H1 (cell line): ENCODE measurements around the gene BRINP3. TPM values are rescaled to one million over a fixed set of nuclear protein-coding genes. Genes with fewer than 3 reads are reported as not detected.

Experiments used
- CTCF ChIA-PET: fragments of 300-600 bp; sonication (Branson Sonifier 250); formaldehyde crosslinking; loops from one replicate; lab custom pipeline; 2021; ENCODE audit not compliant: partially characterized antibody; lab: Charles Lee
- POLR2A ChIA-PET: fragments of 300-600 bp; sonication (Branson Sonifier 250); formaldehyde crosslinking; loops from one replicate; lab custom pipeline; 2021; ENCODE audit warnings: inconsistent platforms; ENCODE audit not compliant: partially characterized antibody; lab: Charles Lee
- DNase-seq, 2 experiments: peaks; one replicate each; pipeline versions ENCODE4 v3.0.0 to v3.0.0-alpha.2; 2010 to 2022; ENCODE audit warnings: low spot score in 2 of 2, low read depth in 1 of 2, mixed read lengths in 1 of 2
- FAIRE-seq: peaks from 2 replicates; lab custom pipeline; 2011; peaks lifted over from hg19 to GRCh38; lab: Jason Lieb, UNC
- H2AFZ ChIP-seq: 2 replicates; pipeline ENCODE4 v1.8.1; 2012; ENCODE audit warnings: low read length, inconsistent platforms
- H2AK5ac ChIP-seq: 2 replicates; pipeline ENCODE4 v1.6.1; 2013; ENCODE audit warnings: low read depth, low read length
- H2BK120ac ChIP-seq: replicated peaks from 2 replicates; pipeline ENCODE3; 2013; ENCODE audit warnings: low read depth, low read length, inconsistent platforms
- H2BK12ac ChIP-seq: 2 replicates; pipeline ENCODE4 v1.6.1; 2013; ENCODE audit warnings: low read depth, low read length
- H2BK15ac ChIP-seq: 2 replicates; pipeline ENCODE4 v1.6.1; 2013; ENCODE audit warnings: low read length
- H2BK20ac ChIP-seq: 2 replicates; pipeline ENCODE4 v1.6.1; 2013; ENCODE audit warnings: low read length
- H2BK5ac ChIP-seq: 2 replicates; pipeline ENCODE4 v1.6.1; 2013; ENCODE audit warnings: low read depth, low read length
- H3K14ac ChIP-seq: 2 replicates; pipeline ENCODE4 v1.6.1; 2013; ENCODE audit warnings: inconsistent platforms; ENCODE audit not compliant: insufficient read length
- H3K18ac ChIP-seq: 2 replicates; pipeline ENCODE4 v1.6.1; 2013; ENCODE audit warnings: low read length; ENCODE audit errors: extremely low read depth
- H3K23ac ChIP-seq: 2 replicates; pipeline ENCODE4 v1.6.1; 2013; ENCODE audit warnings: inconsistent platforms; ENCODE audit not compliant: insufficient read length
- H3K23me2 ChIP-seq: 2 replicates; pipeline ENCODE4 v1.6.1; 2013; ENCODE audit warnings: low read depth, low read length
- H3K27ac ChIP-seq: 2 replicates; pipeline ENCODE4 v1.6.1; 2011; ENCODE audit warnings: low read depth, low read length, inconsistent platforms
- H3K27me3 ChIP-seq, 4 experiments: replicated peaks in 1 of 4; 1 replicate in 1 of 4; 2 replicates in 3 of 4; pipeline versions ENCODE4 v1.6.1 to v1.8.1; 2011 to 2013; ENCODE audit warnings: low read length in 3 of 4, mild to moderate bottlenecking in 3 of 4, inconsistent platforms in 2 of 4, mixed read lengths in 2 of 4, moderate library complexity in 1 of 4; ENCODE audit not compliant: control insufficient read depth in 3 of 4, insufficient read depth in 3 of 4; ENCODE audit errors: extremely low read depth in 1 of 4
- H3K36me3 ChIP-seq, 4 experiments: 2 replicates each; pipeline versions ENCODE4 v1.6.1 to v1.8.1; 2011 to 2013; ENCODE audit warnings: mild to moderate bottlenecking in 4 of 4, low read length in 3 of 4, moderate library complexity in 2 of 4, control low read depth in 1 of 4, inconsistent platforms in 1 of 4; ENCODE audit not compliant: insufficient read depth in 4 of 4, control insufficient read depth in 2 of 4
- H3K4ac ChIP-seq: replicated peaks from 2 replicates; pipeline ENCODE3; 2013; ENCODE audit warnings: low read length, low read depth, mixed read lengths, inconsistent platforms; ENCODE audit not compliant: insufficient read length
- H3K4me1 ChIP-seq, 4 experiments: replicated peaks in 1 of 4; 1 replicate in 1 of 4; 2 replicates in 3 of 4; pipeline versions ENCODE4 v1.6.1 to v1.8.1; 2011 to 2013; ENCODE audit warnings: low read length in 3 of 4, inconsistent platforms in 2 of 4, mixed read lengths in 1 of 4; ENCODE audit not compliant: insufficient read depth in 4 of 4, control insufficient read depth in 3 of 4
- H3K4me2 ChIP-seq, 2 experiments: 2 replicates each; pipeline versions ENCODE4 v1.6.1 to v1.8.1; 2011 to 2013; ENCODE audit warnings: low read depth in 2 of 2, low read length in 2 of 2, control low read depth in 1 of 2, inconsistent platforms in 1 of 2, mild to moderate bottlenecking in 1 of 2; ENCODE audit not compliant: insufficient read depth in 1 of 2
- H3K4me3 ChIP-seq, 4 experiments: fragments of 200-600, 300-600 bp in 1 of 4; sonication (generic), shearing (Covaris generic), sonication (Bioruptor Twin) in 1 of 4; 2 replicates each; pipeline versions ENCODE4 v1.5.1 to v1.8.1; 2011 to 2016; ENCODE audit warnings: low read length in 4 of 4, low read depth in 3 of 4, control low read depth in 2 of 4, inconsistent platforms in 2 of 4, mild to moderate bottlenecking in 2 of 4, mixed read lengths in 1 of 4, moderate library complexity in 1 of 4; ENCODE audit not compliant: insufficient read depth in 2 of 4; ENCODE audit errors: extremely low read depth in 1 of 4
- H3K56ac ChIP-seq: replicated peaks from 2 replicates; pipeline ENCODE3; 2013; ENCODE audit warnings: low read depth, mild to moderate bottlenecking, mixed read lengths, low read length, inconsistent platforms; ENCODE audit not compliant: insufficient read length
- H3K79me1 ChIP-seq: 2 replicates; pipeline ENCODE4 v1.6.1; 2013; ENCODE audit warnings: low read depth, low read length, control low read depth
- H3K79me2 ChIP-seq, 2 experiments: 2 replicates each; pipeline versions ENCODE4 v1.6.1 to v1.8.1; 2012 to 2013; ENCODE audit warnings: low read length in 2 of 2, mild to moderate bottlenecking in 2 of 2, inconsistent platforms in 1 of 2; ENCODE audit not compliant: insufficient read depth in 2 of 2, control insufficient read depth in 1 of 2
- H3K9ac ChIP-seq, 4 experiments: replicated peaks in 1 of 4; 1 replicate in 1 of 4; 2 replicates in 3 of 4; pipeline versions ENCODE4 v1.6.1 to v1.8.1; 2011 to 2013; ENCODE audit warnings: low read depth in 3 of 4, low read length in 3 of 4, control low read depth in 2 of 4, mild to moderate bottlenecking in 2 of 4, moderate library complexity in 2 of 4, inconsistent platforms in 1 of 4; ENCODE audit errors: extremely low read depth in 1 of 4
- H3K9me3 ChIP-seq, 2 experiments: 2 replicates each; pipeline versions ENCODE4 v1.6.1 to v1.8.1; 2012 to 2013; ENCODE audit warnings: mild to moderate bottlenecking in 2 of 2, moderate library complexity in 2 of 2, control low read depth in 1 of 2, inconsistent platforms in 1 of 2, low read depth in 1 of 2, low read length in 1 of 2, mixed read lengths in 1 of 2; ENCODE audit not compliant: insufficient read depth in 2 of 2
- H4K20me1 ChIP-seq, 2 experiments: replicated peaks in 1 of 2; 2 replicates each; pipeline versions ENCODE3 to v1.8.1; 2011 to 2013; ENCODE audit warnings: inconsistent platforms in 2 of 2, low read length in 2 of 2, mild to moderate bottlenecking in 1 of 2; ENCODE audit not compliant: insufficient read depth in 2 of 2, control insufficient read depth in 1 of 2
- H4K5ac ChIP-seq: 2 replicates; pipeline ENCODE4 v1.6.1; 2013; ENCODE audit warnings: low read length, low read depth, mixed read lengths, inconsistent platforms; ENCODE audit not compliant: insufficient read length
- H4K8ac ChIP-seq: 2 replicates; pipeline ENCODE4 v1.8.0; 2013; ENCODE audit warnings: mild to moderate bottlenecking, moderate library complexity, low read length, inconsistent platforms; ENCODE audit not compliant: insufficient read depth; ENCODE audit errors: extremely low read depth
- H4K91ac ChIP-seq: replicated peaks from 2 replicates; pipeline ENCODE3; 2013; ENCODE audit warnings: low read length, mixed read lengths, inconsistent platforms; ENCODE audit not compliant: insufficient read length
- BACH1 ChIP-seq: IDR thresholded peaks from 2 replicates; pipeline ENCODE4 v1.6.1; 2012; ENCODE audit warnings: low read length, improper control_type of control experiment
- BCL11A ChIP-seq, 2 experiments: IDR thresholded peaks; one replicate each; pipeline ENCODE4 v1.6.1; 2011; ENCODE audit warnings: low read depth in 2 of 2, low read length in 2 of 2, mild to moderate bottlenecking in 2 of 2
- CTBP2 ChIP-seq: IDR thresholded peaks from 2 replicates; pipeline ENCODE4 v1.7.0; 2011; ENCODE audit warnings: borderline replicate concordance, mild to moderate bottlenecking, moderate library complexity, mixed read lengths, low read length; ENCODE audit not compliant: insufficient read depth, insufficient read length
- GABPA ChIP-seq: IDR thresholded peaks from 2 replicates; pipeline ENCODE4 v1.6.1; 2011; ENCODE audit warnings: mild to moderate bottlenecking, low read length, moderate library complexity, borderline replicate concordance; ENCODE audit not compliant: insufficient read depth
- KDM4A ChIP-seq: IDR thresholded peaks from one replicate; pipeline ENCODE4 v1.7.1; 2012; ENCODE audit warnings: low read depth, mild to moderate bottlenecking, moderate library complexity, low read length, inconsistent platforms; ENCODE audit not compliant: severe bottlenecking
- MAFK ChIP-seq: IDR thresholded peaks from 2 replicates; pipeline ENCODE4 v1.6.1; 2012; ENCODE audit warnings: low read depth, mild to moderate bottlenecking, improper control_type of control experiment, low read length
- TAF7 ChIP-seq: optimal IDR thresholded peaks from 2 replicates; pipeline ENCODE3; 2011; ENCODE audit warnings: low read depth, mild to moderate bottlenecking, inconsistent platforms, low read length, moderate library complexity, borderline replicate concordance
- WGBS, 2 experiments: shearing (Covaris generic) in 1 of 2; methylation state at CpG; one replicate each; pipeline versions ENCODE4 v1.1.6 to v1.1.7; 2013 to 2015; ENCODE audit warnings: low lambda C conversion rate in 2 of 2, mixed read lengths in 2 of 2, inconsistent platforms in 1 of 2, low coverage in 1 of 2, missing lambda C conversion rate in 1 of 2; ENCODE audit not compliant: insufficient replicate concordance in 2 of 2, insufficient coverage in 1 of 2, insufficient read length in 1 of 2; ENCODE audit errors: extremely low coverage in 1 of 2, missing lambda C conversion rate in 1 of 2; 5-methylcytosine and 5-hydroxymethylcytosine counted together
- polyA plus RNA-seq, 7 experiments: library from polyadenylated mRNA; depleted of rRNA in 3 of 7; stranded (reverse) in 5 of 7; unstranded in 2 of 7; fragments of >200 nt in 5 of 7; fragments of 200-250 nt in 2 of 7; gene quantifications; 1 replicate in 5 of 7; 2 replicates in 1 of 7; 4 replicates in 1 of 7; pipeline versions ENCODE4 v1.2.1 to v1.2.3, GENCODE V29; 2011 to 2013; ENCODE audit warnings: missing spikeins in 2 of 7, mixed read lengths in 2 of 7
- total RNA-seq: library from RNA; stranded (reverse); fragmentation: NEBNext Ultra II Directional; extraction: Animal tissue kit (Norgen Biotek cat#: 25700); gene quantifications from 2 replicates; pipeline ENCODE4 v1.2.1, GENCODE V29; 2021
- TF ChIP-seq, protein P1 (sequence below): IDR thresholded peaks from 2 replicates; pipeline ENCODE4 v1.6.1; 2012; ENCODE audit warnings: inconsistent platforms

The BRINP3 gene
- total and polyA plus RNA-seq, 2 of the 8 experiments (the other 6 are each of a cell fraction or from before 2014, with no cell fraction given), result not detected

DNA sequence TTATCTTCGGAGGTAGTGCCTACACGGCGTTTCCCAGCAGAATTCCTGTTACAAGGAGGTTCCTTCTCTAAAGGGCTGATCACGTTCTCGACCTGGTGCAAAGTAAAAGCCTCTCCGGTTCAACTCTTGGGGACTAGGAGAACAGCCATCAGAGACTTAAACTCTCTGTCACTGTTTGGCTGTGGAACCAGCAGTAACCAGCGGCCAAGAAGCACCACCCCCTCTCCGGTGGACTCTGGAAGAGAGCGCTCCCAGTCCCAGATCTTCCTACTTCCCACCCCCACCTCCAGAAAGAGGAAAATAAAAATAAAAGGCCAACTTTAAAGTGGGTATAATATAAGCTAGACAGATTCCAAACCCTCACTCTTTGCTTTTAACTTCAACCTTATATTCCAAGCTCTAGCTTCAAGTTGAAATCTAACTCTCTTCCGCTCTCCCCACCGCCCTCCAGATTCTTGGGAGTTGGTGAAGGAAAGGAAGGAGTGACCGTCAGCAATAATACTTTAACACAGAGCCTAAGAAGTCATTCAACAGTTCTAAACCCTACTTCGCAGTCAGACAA, 2.9 kb downstream of the BRINP3 start:
- H3K56ac ChIP-seq, result no peak overlapping the region
- H3K18ac ChIP-seq, result no peak overlapping the region
- H3K4ac ChIP-seq, result no peak overlapping the region
- TF ChIP-seq, protein P1, sequence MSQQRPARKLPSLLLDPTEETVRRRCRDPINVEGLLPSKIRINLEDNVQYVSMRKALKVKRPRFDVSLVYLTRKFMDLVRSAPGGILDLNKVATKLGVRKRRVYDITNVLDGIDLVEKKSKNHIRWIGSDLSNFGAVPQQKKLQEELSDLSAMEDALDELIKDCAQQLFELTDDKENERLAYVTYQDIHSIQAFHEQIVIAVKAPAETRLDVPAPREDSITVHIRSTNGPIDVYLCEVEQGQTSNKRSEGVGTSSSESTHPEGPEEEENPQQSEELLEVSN, result no peak
- TF ChIP-seq BACH1 (no peak), KDM4A (peak; percentile 33), BCL11A (IDR thresholded peaks at IDR 0.05; ENCODE audit: low read depth in 2 of 2, low read length in 2 of 2) (no peak), CTBP2 (no peak), TAF7 (no peak), GABPA (no peak), MAFK (no peak)
- H4K8ac ChIP-seq, result no peak overlapping the region
- ChIA-PET CTCF (no interaction called here), POLR2A (no interaction called here)
- H2BK12ac ChIP-seq, result no peak overlapping the region
- no peak overlapping the region for H3K14ac ChIP-seq
- H3K27me3 ChIP-seq, result peaks cover 10 to 41% (median 20%) of the 10 kb centered on the region in 4 experiments
- no peaks in the 10 kb centered on the region for H3K36me3 ChIP-seq
- H4K91ac ChIP-seq, result no peak overlapping the region
- H3K23me2 ChIP-seq, result peaks cover 12% of the 10 kb centered on the region; the same call in 1 of the 2 replicates
- no peak overlapping the region for H2BK20ac ChIP-seq
- WGBS, 2 experiments, result 6% methylated on average over 13 of the region's 13 CpGs; no CpG with 5 or more reads in 1 of the 2 experiments
- FAIRE-seq (no peak), DNase-seq (no peak)
- H2BK5ac ChIP-seq, result no peak overlapping the region
- H3K4me2 ChIP-seq, result peak overlapping the region; percentile 94 to 96
- no peak overlapping the region for H3K27ac ChIP-seq
- no peaks in the 10 kb centered on the region for H3K9me3 ChIP-seq
- H3K79me1 ChIP-seq, result no peaks in the 10 kb centered on the region
- H4K20me1 ChIP-seq, result no peaks in the 10 kb centered on the region
- H3K4me1 ChIP-seq, result peaks cover 2 to 4% (median 3%) of the 10 kb centered on the region in 4 experiments; a peak in 5 of 7 replicates
- H2AFZ ChIP-seq, result peak overlapping the region; percentile 89
- H3K79me2 ChIP-seq, result no peaks in the 10 kb centered on the region
- H2BK15ac ChIP-seq, result no peak overlapping the region
- no peak overlapping the region; a peak in 1 of 7 replicates for H3K9ac ChIP-seq
- no peak overlapping the region for H4K5ac ChIP-seq
- no peak overlapping the region for H3K23ac ChIP-seq
- H2AK5ac ChIP-seq, result no peak overlapping the region
- H2BK120ac ChIP-seq, result no peak overlapping the region
- H3K4me3 ChIP-seq, result peak overlapping the region; percentile 41 to 65 (median 56); a peak in 6 of 8 replicates
